Measurements from ENCODE around the gene ATP8B1. TPM values are rescaled to one million over a fixed set of nuclear protein-coding genes. Genes with fewer than 3 reads are reported as not detected.

The ATP8B1 gene
- total and polyA plus RNA-seq, 2 experiments from 2014 or later, result 15.8 to 43.9 TPM

DNA sequence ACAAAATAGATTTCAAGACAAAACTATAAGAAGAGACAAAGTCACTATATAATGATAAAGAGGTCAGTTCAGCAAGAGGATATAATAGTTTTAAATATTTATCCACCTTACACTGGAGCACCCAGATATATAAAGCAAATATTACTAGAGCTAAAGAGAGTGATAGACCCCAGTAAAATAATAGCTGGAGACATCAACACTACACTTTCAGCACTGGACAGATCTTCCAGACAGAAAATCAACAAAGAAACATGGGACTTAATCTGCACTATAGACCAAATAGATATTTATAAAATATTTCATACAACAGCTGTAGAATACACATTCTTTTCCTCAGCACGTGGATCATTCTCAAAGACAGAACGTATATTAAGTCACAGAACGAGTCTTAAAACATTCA is 86.6 kb downstream of the ATP8B1 start:
- Histone ChIP-seq H3F3A (ENCODE audit: insufficient read depth) (peaks cover 10% of the 10 kb centered on the region; the same call in 1 of the 2 replicates), H3K27ac (no peak overlapping the region), H3K4me3 (no peak overlapping the region), H3K9me2 (ENCODE audit: insufficient read depth) (no peaks in the 10 kb centered on the region), H2AFZ (no peak overlapping the region), H3K27me3 (replicated peaks; ENCODE audit: insufficient read depth) (no peaks in the 10 kb centered on the region), H3K79me2 (ENCODE audit: insufficient read depth) (peaks cover 68% of the 10 kb centered on the region), H3K9ac (no peak overlapping the region), H3K36me3 (ENCODE audit: low read depth) (no peaks in the 10 kb centered on the region), H3K4me2 (ENCODE audit: unreplicated experiment) (no peak overlapping the region), H4K20me1 (ENCODE audit: insufficient read depth) (peaks cover 6% of the 10 kb centered on the region; the same call in 1 of the 2 replicates), H3K4me1 (ENCODE audit: insufficient read depth) (peaks cover 13% of the 10 kb centered on the region), H3K9me3 (ENCODE audit: low read depth) (no peaks in the 10 kb centered on the region)
- TF ChIP-seq EZH2phosphoT487 (IDR thresholded peaks at IDR 0.05; ENCODE audit: insufficient read depth, low read depth) (no peak), EZH2 (IDR thresholded peaks at IDR 0.05; ENCODE audit: insufficient read depth, poor library complexity, severe bottlenecking) (no peak)
- 66 to 67% methylated on average over 3 of the region's 3 CpGs for WGBS, 2 experiments (ENCODE audit: low coverage in 1 of 2, low lambda C conversion rate in 2 of 2, missing lambda C conversion rate in 2 of 2)
- in situ Hi-C loops (cut with MboI), result no loop called here
- DNase-seq, result no peak

DNA sequence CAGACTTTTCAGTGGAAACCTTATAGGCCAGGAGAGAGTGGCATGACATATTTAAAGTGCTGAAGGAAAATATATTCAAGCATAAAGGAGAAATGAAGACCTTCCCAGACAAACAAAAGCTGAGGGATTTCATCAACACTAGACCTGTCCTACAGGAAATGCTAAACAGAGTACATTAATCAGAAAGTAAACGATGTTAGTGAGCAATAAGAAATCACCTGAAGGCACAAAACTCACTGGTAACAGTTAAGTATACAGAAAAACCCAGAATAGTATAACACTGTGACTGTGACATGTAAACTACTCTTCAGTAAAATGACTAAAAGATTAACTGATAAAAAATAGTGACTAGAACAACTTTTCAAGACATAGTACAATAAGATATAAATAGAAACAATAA is 87.4 kb downstream of the ATP8B1 start:
- Histone ChIP-seq H3K9me2 (ENCODE audit: insufficient read depth) (no peaks in the 10 kb centered on the region), H3K36me3 (ENCODE audit: low read depth) (no peaks in the 10 kb centered on the region), H3K4me3 (no peak overlapping the region), H3F3A (ENCODE audit: insufficient read depth) (peaks cover 16% of the 10 kb centered on the region; the same call in 1 of the 2 replicates), H4K20me1 (ENCODE audit: insufficient read depth) (peaks cover 13% of the 10 kb centered on the region; the same call in 1 of the 2 replicates), H3K9me3 (ENCODE audit: low read depth) (no peaks in the 10 kb centered on the region), H3K79me2 (ENCODE audit: insufficient read depth) (peaks cover 76% of the 10 kb centered on the region), H3K27me3 (replicated peaks; ENCODE audit: insufficient read depth) (no peaks in the 10 kb centered on the region), H3K27ac (no peak overlapping the region), H2AFZ (no peak overlapping the region), H3K4me1 (ENCODE audit: insufficient read depth) (peaks cover 14% of the 10 kb centered on the region), H3K4me2 (ENCODE audit: unreplicated experiment) (no peak overlapping the region), H3K9ac (no peak overlapping the region)
- no peak for TF ChIP-seq EZH2 (IDR thresholded peaks at IDR 0.05; ENCODE audit: insufficient read depth, poor library complexity, severe bottlenecking)
- no peak for TF ChIP-seq EZH2phosphoT487 (IDR thresholded peaks at IDR 0.05; ENCODE audit: insufficient read depth, low read depth)
- in situ Hi-C loops (cut with MboI), result no loop called here
- DNase-seq, result no peak
- 95 to 97% methylated on average over 1 of the region's 1 CpG for WGBS, 2 experiments (ENCODE audit: low coverage in 1 of 2, low lambda C conversion rate in 2 of 2, missing lambda C conversion rate in 2 of 2)

GRCh38 chr18:57715073-57715472 is 88.0 kb downstream of the ATP8B1 start:
- no peak for DNase-seq
- peaks cover 19% of the 10 kb centered on the region; the same call in 1 of the 2 replicates for H4K20me1 ChIP-seq (ENCODE audit: insufficient read depth)
- H3F3A ChIP-seq (ENCODE audit: insufficient read depth), result peaks cover 19% of the 10 kb centered on the region; the same call in 1 of the 2 replicates
- no peak overlapping the region for H3K9ac ChIP-seq
- H3K4me3 ChIP-seq, result no peak overlapping the region
- H2AFZ ChIP-seq, result no peak overlapping the region
- H3K79me2 ChIP-seq (ENCODE audit: insufficient read depth), result peaks cover 82% of the 10 kb centered on the region
- peaks cover 14% of the 10 kb centered on the region for H3K4me1 ChIP-seq (ENCODE audit: insufficient read depth)
- no peak overlapping the region for H3K4me2 ChIP-seq (ENCODE audit: unreplicated experiment)
- H3K27ac ChIP-seq, result no peak overlapping the region
- TF ChIP-seq EZH2phosphoT487 (IDR thresholded peaks at IDR 0.05; ENCODE audit: insufficient read depth, low read depth), result no peak
- no peak for TF ChIP-seq EZH2 (IDR thresholded peaks at IDR 0.05; ENCODE audit: insufficient read depth, poor library complexity, severe bottlenecking)
- H3K9me2 ChIP-seq (ENCODE audit: insufficient read depth), result no peaks in the 10 kb centered on the region
- WGBS, 2 experiments (ENCODE audit: low coverage in 1 of 2, low lambda C conversion rate in 2 of 2, missing lambda C conversion rate in 2 of 2), result 96 to 98% methylated on average over 2 of the region's 2 CpGs
- H3K9me3 ChIP-seq (ENCODE audit: low read depth), result no peaks in the 10 kb centered on the region
- H3K27me3 ChIP-seq (replicated peaks; ENCODE audit: insufficient read depth), result no peaks in the 10 kb centered on the region
- H3K36me3 ChIP-seq (ENCODE audit: low read depth), result no peaks in the 10 kb centered on the region
- in situ Hi-C loops (cut with MboI), result no loop called here

- Histone ChIP-seq H3K36me3 (ENCODE audit: low read depth) (no peaks in the 10 kb centered on the region), H3K4me2 (ENCODE audit: unreplicated experiment) (no peak overlapping the region), H3K9ac (no peak overlapping the region), H3K4me3 (no peak overlapping the region), H3K27ac (no peak overlapping the region), H2AFZ (no peak overlapping the region), H3K79me2 (ENCODE audit: insufficient read depth) (peaks cover 90% of the 10 kb centered on the region), H3K9me2 (ENCODE audit: insufficient read depth) (no peaks in the 10 kb centered on the region), H3K27me3 (replicated peaks; ENCODE audit: insufficient read depth) (no peaks in the 10 kb centered on the region), H4K20me1 (ENCODE audit: insufficient read depth) (peaks cover 16% of the 10 kb centered on the region; the same call in 1 of the 2 replicates), H3F3A (ENCODE audit: insufficient read depth) (peaks cover 33% of the 10 kb centered on the region), H3K9me3 (ENCODE audit: low read depth) (no peaks in the 10 kb centered on the region), H3K4me1 (ENCODE audit: insufficient read depth) (peaks cover 21% of the 10 kb centered on the region)
- 79 to 81% methylated on average over 4 of the region's 4 CpGs for WGBS, 2 experiments (ENCODE audit: low coverage in 1 of 2, low lambda C conversion rate in 2 of 2, missing lambda C conversion rate in 2 of 2)
- TF ChIP-seq EZH2phosphoT487 (IDR thresholded peaks at IDR 0.05; ENCODE audit: insufficient read depth, low read depth) (no peak), EZH2 (IDR thresholded peaks at IDR 0.05; ENCODE audit: insufficient read depth, poor library complexity, severe bottlenecking) (no peak)
- DNase-seq, result no peak
- in situ Hi-C loops (cut with MboI), result no loop called here
These were observed 92.9 kb downstream of the ATP8B1 start for GRCh38 chr18:57710226-57710625.

Data from GM23248 (cell line).